NCI-H146 (cell line): ENCODE results near the gene CANX.
A peak's percentile ranks its signal among the peaks of the same experiment; 100 is the strongest.
"Not testable (repeated sequence)": the region's sequence is repeated elsewhere in the genome, so short reads cannot be mapped to it uniquely, and the experiment has no call there.

ENCODE experiments used
- DNase-seq: peaks from one replicate; lab custom pipeline; 2025; lab: John Stamatoyannopoulos, UW

The CANX gene

DNA sequence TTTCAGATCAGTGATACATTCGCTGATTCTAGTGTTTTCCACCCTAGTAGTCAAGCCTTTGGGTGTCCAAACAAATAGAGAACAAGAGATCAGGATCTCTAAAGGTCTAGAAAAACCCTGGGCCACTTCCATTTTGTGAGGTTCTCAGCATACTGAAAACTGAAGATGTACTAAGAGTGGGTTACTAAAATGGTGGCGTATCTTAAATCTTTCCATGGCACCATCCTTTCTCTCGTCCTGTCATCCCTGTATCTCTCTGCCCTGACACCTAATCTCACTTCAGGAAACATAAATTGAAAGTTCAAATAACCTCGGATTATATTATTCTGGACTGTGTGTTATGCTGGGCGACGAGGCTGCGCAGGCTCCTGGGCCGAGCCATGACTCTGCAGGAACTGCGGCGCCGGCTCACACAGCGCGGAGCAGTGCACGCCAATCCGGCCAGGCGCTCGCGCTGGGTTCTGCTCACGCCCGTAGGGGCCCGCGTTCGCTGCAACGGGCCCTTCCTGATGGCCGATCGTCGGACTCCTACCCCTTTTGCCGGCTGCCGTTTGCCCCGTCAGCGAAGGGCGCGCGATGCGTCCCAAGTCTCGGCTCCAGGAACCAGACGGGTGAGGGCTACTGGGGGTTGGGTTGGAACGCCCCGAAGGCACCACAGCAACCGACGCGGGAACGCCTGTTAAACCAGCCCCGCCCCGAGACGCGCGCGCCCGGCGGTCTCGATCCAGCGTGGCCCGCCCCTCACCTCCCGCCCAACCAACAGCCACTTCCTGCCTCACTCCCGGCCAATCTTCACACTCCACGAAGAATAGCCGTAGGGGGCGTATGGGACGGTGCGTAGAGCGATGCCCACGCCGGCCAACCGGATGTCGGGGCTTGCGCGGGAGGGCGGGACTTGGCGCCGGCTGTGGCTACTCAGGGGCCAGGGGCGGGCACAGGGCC is 503 bp upstream of the CANX start:
- DNase-seq = peak; percentile 98

- DNase-seq = peak; percentile 4
These were observed 960 bp downstream of the CANX start for GRCh38 chr5:179699616-179700237.

- DNase-seq = no peak
These were observed 1.7 kb downstream of the CANX start for GRCh38 chr5:179700401-179700918.

DNA sequence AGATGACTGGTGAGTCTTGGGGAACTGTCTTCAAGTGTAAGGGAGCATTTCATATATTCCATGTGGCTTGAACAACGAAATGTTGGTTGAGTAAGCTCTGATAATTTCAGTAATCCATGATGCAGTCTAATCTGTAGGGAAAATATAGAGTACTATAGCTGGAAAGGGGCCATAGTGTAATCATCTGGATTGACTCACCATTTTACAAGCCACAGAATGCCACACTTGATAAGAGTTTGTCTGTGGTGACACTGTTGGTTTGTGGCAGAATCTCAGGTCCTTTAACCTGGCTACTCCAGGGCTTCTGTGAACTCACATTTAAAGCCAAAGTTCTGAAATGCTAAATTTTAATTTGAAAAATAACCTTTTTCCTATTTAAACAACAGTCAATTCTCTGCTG is 17.5 kb downstream of the CANX start:
- no peak for DNase-seq

GRCh38 chr5:179720222-179720621 is 21.5 kb downstream of the CANX start:
- DNase-seq = no peak

- DNase-seq = no peak
These were observed 25.4 kb downstream of the CANX start for GRCh38 chr5:179724163-179724562.

DNA sequence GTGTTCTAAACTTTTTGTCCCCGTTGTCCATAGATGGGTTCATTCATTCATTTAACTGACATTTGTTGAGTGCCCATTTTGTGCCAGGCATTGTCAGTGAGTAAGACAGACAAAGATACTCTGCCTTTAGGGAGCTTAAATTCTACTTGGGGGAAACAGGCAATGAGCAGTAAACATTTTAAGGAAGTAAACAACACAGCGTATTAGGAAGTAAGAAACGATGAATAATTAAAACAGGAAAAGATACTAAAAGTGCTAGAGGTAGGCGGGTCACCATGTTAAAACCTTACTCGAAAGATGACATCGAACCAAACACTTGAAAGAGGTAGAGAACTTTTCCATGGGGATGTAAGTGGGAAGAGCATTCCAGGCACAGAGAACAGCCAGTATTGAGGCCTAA is 28.3 kb downstream of the CANX start:
- no peak for DNase-seq

- no peak for DNase-seq
These were observed 30.5 kb downstream of the CANX start for GRCh38 chr5:179729303-179729702.

DNA sequence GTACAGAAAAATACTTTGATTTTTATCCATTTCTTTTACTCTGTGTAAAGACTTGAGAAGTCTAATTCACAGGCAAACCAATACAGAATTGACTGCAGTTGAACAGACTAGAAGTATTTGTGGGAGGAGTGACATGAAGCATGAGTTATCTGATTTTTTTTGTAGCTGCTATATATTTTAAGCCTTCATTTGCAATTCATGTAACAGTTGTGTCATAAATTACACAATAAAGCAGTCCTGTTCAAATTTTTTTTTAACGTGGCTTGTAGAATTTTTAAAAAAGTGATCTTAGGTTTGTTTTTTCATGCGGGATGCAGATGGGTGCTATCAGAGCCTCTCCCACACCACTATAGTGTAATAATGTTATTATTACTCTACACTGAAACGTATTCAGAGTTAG is 31.0 kb downstream of the CANX start:
- no peak for DNase-seq

- DNase-seq = no peak
These were observed 31.6 kb downstream of the CANX start for GRCh38 chr5:179730356-179730755.

- DNase-seq = no peak
These were observed 32.1 kb downstream of the CANX start for GRCh38 chr5:179730852-179731251.

- no peak for DNase-seq
These were observed 33.1 kb downstream of the CANX start for GRCh38 chr5:179731791-179732411.

DNA sequence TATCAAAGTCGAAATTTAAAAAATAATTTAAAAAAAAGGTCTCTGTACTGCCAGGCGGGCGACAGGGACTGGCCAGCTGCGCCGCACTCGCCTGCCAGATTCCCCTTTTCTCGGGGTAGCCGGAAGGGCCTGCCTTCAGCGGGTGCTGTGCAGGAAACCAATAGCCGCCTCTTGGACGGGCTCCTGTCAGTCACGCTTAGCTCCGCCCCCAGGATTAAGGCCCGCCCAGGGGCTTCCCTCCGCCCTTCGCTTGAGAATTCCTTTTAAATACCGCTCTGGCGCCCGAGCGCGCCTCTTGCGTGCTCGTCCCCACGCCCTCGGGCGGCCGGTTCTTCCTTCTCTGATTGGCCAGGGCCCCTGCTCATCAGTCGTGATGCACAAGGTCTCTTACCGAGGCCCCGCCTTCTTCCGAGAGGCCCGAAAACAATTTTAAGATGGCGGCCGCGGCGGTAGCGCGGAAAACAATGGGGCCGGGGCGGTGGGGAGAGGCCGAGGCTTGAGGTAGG is 33.7 kb downstream of the CANX start, which contains the start of gene MAML1:
MAML1 (plus strand) TSS at position 411 of the 506 bp plus-strand sequence. CDS start 291 bp downstream, outside the sequence.
- DNase-seq = peak; percentile 99

- peak; percentile 49 for DNase-seq
These were observed 34.4 kb downstream of the CANX start for GRCh38 chr5:179732918-179733771.

GRCh38 chr5:179733772-179734126 is 35.0 kb downstream of the CANX start:
- no peak for DNase-seq

DNA sequence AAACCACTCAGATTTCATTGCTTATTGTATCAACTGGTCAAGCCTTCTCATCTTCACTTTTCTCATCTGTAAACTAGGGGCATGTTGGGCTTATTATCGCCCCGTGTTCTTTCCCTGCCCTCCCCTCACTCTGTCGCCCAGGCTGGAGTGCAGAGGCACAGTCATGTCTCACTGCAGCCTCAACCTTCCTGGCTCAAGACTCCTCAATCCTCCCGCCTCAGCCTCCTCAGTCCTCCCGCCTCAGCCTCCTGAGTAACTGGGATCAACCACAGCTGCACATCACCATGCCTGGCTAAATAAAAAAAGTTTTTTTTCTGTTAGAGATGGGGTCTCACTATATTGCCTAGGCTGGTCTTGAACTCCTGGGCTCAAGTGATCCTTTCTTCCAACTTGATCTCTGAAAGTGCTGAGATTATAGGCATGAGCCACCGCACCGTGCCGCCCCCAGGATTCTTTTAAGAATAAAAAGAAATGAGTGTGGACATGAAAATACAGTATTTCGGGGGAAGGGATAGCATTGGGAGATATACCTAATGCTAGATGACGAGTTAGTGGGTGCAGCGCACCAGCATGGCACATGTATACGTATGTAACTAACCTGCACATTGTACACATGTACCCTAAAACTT is 35.9 kb downstream of the CANX start:
- DNase-seq = no peak

GRCh38 chr5:179738742-179739141 is 40.0 kb downstream of the CANX start:
- no peak for DNase-seq

DNA sequence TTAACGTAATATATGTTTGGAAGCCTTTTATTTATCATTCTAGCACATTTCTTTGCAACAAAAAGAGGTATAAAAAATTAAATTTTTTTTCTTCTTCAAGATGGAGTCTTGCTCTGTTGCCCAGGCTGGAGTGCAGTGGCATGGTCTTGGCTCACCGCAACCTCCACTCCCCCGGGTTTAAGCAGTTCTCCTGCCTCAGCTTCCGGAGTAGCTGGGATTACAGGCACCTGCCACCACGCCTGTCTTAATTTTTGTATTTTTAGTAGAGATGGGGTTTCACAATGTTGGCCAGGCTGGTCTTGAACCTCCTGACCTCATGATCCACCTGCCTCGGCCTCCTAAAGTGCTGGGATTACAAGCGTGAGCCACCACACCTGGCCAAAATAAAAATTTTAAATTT is 45.3 kb downstream of the CANX start:
- not testable (repeated sequence) for DNase-seq

DNA sequence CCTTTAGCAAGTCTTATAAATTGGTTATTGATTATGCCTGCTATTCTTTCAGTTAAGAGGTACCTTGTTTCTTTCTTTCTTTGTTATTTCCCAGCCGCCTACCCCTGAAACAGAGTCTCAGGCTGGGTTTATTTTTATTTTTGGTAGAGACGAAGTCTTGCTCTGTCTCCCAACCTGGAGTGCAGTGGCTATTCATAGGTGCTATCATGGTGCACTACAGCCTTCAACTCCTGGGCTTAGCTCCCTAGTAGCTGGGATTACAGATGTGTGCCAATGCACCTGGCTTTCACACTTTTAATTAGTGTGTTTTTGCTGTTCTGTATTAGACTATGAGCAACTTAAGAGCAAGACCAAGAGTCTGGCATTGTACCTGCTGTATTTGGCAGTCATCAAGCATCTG is 48.1 kb downstream of the CANX start:
- no peak for DNase-seq

- no peak for DNase-seq
These were observed 49.0 kb downstream of the CANX start for GRCh38 chr5:179747811-179748210.
